Measurements from ENCODE around the gene RBM19. TPM values are rescaled to one million over a fixed set of nuclear protein-coding genes. Genes with fewer than 3 reads are reported as not detected.
"Not testable (repeated sequence)": the region's sequence is repeated elsewhere in the genome, so short reads cannot be mapped to it uniquely, and the experiment has no call there.

RBM19 gene
- total RNA-seq, 1 donor from 2014 or later, result 13.5 TPM

DNA sequence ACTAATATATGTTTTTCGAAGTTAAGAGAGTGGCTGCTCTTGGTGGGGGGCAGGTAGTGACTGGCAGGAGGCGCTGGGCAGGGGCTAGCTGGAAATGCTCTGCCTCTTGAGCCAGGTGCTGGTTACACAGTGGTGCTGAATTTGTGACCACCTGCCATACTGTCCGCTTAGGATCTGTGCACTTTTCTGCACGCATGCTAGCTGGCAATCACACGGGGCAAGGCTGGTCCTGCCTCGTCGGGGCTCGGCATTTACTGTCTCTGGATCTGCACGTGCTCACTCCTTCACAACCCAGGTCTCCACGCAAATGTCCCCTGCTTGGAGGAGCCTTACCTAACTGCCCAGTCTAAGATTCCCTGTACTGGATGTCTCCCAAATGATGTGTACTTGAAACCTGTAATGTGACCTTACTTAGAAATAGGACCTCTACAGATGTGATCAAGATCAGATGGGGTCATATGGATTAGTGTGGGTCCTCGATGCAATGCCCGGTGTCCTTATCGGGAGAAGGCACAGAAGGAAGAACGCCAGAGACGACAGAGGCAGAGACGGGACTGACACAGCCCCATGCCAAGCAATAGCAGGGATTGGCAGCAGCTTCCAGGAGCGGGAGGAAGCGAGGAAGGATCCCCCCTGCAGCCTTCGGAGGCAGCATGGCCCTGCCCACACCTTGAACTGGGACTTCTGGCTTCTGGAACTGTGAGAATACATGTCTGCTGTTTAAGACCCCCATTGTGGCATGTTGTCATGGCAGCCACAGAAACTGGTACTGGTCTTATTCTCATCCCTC lies 59.5 kb downstream of the RBM19 start:
- DNase-seq (ENCODE audit: low spot score), result no peak
- ATAC-seq, result no peak

DNA sequence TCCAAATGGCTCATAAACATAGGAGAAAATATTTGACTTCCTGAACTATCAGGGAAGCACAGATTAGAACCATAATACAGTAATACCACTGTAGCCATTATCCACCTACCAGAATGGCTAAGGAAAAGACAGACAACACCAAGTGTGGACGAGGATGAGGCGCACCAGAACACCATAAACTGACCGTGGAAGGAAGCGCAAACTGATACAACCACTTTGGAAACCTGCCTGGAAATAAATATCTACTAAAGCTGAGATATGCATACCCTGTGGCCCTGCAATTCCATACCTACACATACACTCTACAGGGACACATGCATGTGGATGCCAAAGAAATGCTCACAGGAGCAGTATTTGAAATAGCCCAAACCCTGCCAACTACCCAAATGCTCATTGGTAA lies 60.3 kb downstream of the RBM19 start:
- ATAC-seq (no peak), DNase-seq (ENCODE audit: low spot score) (no peak)

DNA sequence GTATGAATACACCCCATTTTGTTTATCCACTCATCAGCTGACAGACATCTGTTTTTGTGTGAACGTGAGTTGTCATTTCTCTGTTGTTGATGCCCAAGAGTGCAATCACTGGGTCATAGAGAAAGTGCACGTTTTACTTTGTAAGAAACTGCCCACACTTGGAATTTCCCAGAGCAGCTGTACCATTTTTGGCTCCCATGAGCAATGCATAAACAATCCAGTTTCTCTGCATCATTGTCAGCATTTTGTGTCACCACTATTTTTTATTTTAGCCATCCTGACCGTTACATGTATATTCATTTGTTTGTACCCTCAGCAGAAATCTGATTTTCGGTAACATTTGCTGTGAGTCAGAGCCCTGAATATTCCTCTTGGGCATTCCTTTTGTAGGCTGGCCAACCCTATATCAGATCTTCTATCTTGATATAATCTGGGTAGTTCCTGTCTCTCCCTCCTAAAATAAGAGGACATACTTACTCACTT lies 62.7 kb downstream of the RBM19 start:
- DNase-seq (ENCODE audit: low spot score), result no peak
- no peak for ATAC-seq

DNA sequence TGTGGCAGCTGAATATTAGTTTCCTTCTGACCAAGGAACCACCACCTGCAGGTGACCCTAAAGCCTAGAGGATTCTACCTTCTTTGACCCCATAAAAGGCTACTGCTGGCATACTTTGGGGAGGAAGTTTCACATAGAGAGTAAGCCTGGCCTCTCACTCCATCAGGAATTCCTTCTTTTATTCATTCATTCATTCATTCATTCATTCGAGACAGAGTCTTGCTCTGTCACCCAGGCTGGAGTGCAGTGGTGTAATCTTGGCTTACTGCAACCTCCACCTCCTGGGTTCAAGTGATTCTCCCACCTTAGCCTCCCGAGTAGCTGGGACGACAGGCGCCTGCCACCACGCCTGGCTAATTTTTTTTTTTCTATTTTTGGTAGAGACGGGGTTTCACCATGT lies 64.8 kb downstream of the RBM19 start:
- not testable (repeated sequence) for DNase-seq (ENCODE audit: low spot score); ATAC-seq

DNA sequence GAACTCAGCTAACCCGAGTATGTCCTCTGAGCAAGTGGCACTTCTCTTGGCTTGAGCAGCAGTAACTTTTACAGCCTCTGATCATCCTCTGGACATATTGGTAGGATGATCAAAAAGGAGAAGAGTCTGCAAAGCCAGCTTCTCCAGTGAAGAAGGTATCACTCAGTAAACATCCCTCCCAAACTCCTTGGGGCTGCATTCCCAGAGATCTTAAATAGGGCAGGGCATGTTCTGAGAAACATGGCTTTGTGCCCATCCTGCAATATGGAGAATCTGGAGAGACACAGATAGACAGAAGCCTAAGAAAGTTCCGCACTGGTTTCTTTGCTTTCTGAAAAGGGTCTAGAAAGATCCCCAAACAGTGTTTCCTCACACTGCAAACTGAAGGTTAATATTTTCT lies 65.4 kb downstream of the RBM19 start:
- no peak for DNase-seq (ENCODE audit: low spot score)
- ATAC-seq, result no peak

DNA sequence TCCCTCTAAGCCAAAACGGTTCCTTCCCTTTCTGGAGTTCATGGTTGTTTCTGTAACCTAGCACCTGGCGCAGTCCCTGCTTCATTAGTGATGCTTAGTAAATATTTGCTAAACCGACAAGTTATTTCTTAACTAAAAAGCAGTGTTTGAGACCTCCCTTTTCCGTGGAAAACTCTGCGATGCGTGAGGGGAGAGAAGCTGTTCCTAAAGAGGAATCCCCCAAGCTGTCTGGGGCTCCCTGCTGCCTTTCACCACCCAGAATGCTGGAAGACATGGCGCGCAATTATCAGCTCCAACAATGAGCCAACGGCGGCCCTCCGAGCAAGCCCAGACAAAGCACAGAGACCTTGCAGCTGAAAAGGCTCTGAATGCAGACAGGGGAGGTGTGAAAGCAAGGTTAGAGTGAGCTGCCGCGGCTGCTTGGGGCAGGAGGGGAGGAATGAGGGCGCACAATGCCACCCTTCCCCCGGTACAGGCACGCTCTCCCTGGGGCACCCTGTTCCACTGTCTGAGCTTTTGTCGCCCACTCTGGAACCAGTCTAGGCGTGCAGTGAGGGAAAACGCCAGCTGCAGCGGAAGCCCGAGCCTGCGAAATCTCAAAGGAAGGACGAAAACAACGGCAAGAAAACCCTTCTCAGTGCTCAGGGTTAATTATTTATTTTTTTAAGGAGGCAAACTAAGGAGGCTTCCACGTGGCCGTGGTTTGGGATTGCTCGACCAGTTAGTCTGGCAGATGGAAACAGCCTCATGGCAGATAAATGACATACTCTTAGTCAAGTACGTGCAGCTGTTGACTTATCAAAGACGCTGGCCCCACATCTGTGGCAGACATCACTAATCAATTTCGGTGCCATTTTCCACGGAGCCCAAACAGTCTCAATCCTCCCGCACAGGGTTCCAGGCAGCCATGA lies 66.3 kb downstream of the RBM19 start:
- ATAC-seq (no peak), DNase-seq (ENCODE audit: low spot score) (no peak)

DNA sequence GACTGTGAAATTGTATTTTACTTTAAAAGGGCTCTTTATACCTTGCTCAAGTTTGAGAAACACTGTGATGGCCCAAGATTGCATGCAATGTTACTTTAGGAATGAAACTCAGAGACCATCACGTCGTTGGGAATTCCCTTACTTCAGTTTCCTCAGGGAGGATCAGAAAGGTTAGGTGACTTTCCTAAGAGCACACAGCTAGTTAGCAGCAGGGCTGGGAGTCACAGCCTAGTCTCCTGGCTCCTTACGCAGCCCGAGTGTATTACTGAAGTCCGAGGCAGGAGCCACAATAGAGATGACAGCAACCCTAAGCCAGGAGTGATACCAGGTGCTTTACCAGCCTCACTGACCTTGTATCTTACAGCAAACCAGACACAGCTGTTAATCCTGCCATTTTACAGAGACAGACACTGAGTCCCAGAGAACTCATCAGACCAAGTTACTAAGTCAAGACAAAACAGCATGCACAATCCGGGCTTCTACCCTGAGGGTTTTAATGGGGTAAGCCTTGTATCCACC lies 67.0 kb downstream of the RBM19 start:
- no peak for ATAC-seq

DNA sequence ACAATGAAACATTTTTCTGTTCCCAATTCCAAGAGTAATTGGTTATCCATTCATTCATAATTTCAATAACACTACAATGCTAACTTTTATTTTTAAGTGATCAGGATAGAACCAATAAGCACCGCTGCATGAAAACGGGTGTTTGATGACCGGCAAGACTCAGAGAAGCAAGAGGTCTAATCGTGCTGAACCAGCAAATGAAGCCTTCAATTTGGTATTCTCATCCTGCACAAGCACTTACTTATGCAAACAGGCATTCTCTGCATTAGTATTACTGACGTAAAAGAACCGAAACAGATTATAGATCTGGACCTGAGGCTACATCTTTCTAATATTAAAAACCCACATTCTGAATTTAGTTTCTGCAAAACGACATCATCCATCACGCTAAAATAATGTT lies 67.7 kb downstream of the RBM19 start:
- DNase-seq (ENCODE audit: low spot score) (no peak), ATAC-seq (no peak)

More for the DNA sequence above, 67.0 kb downstream of the RBM19 start:
- DNase-seq (ENCODE audit: low spot score), result no peak

DNA sequence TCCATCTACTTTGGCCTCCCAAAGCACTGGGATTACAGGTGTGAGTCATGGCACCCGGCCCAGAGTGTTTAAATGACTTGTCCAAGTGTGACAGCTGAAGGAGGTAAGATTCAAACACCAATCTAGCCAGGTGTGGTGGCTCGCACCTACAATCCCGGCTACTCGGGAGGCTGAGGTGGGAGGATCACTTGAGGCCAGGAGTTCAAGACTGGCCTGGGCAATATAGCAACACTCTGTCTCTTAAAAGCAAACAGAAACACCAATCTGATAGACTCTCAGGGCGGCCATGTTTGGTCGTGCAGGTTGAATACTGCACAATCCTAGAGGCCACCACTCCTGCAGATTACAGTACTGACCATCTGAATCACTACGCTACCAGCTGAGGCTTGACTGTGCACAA lies 68.7 kb downstream of the RBM19 start:
- ATAC-seq (no peak), DNase-seq (ENCODE audit: low spot score) (no peak)

DNA sequence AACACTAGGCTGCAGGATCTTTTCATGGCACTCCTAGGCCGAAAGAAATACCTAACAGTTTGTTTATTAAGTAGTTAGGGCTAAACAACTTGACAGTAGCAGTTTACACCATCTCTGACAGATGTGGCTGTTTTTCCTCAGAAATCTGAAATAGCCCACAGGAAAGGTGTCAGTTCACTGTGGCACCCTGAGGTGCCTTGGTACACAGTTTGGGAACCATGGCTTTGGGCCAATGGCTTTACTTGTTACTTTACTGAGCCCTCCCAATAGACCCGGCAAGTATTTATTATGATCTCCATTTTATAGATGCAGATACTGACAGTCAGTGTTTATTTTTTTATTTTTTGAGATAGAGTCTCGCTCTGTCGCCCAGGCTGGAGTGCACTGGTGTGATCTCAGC lies 69.3 kb downstream of the RBM19 start:
- DNase-seq (ENCODE audit: low spot score) (no peak), ATAC-seq (no peak)

DNA sequence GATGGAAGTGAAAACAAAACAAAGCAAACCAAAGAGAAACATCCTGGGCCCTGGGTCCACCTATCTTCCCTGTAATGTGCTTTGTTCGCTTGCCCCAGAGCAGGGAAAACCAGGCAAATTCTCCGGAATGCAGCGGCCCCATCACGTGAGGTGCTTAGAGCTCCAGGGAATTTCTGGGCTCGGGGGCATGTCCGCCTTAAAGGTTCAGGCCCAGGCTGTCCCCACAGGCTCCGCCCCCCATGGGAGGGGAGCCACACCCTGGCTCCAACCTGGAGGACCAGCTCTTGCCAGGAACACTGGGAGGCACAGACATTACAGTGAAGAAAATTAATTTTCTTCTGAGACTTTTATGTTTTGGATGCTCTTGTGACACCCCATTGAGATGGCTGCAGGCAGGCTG lies 69.9 kb downstream of the RBM19 start:
- no peak for DNase-seq (ENCODE audit: low spot score)
- no peak for ATAC-seq

DNA sequence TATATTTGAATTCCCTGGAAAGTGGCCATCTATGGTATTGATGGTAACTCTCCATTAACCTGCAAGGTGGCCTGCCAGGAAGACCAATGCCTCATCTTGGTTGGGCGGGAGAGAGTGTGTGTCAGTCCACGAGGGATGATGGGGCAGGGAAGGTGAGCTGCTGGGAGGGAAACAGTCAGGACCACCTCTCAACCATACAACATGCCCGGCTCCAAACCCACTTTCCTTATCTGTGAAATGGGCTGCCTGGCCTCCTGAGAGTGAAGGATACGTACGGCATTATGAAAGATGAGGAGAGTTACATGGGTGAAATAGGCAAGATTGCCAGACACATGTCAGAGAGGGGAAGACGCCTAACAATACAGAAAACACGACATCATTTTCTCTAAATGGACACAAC lies 70.9 kb downstream of the RBM19 start:
- no peak for DNase-seq (ENCODE audit: low spot score)

DNA sequence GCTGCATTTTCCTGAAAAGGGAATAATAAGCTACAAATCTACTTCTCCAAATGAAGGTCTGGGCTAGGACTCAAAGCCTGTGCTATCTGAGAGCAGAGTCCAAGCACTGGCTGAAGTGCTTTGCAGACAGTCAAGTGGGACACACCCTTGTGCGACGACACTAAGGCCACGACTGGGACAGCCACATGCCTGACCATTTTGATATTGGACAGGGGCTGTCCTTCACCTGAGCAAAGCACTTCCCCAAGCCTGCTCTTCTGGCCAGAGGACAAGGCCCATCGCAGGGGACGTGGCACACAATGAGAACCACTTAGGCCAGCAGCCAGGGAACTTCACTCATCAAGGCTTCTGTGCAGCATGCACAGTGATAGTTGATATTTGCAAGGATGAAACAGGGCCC lies 71.4 kb downstream of the RBM19 start:
- DNase-seq (ENCODE audit: low spot score) (no peak), ATAC-seq (no peak)

More for the DNA sequence above, 70.9 kb downstream of the RBM19 start:
- ATAC-seq, result no peak

DNA sequence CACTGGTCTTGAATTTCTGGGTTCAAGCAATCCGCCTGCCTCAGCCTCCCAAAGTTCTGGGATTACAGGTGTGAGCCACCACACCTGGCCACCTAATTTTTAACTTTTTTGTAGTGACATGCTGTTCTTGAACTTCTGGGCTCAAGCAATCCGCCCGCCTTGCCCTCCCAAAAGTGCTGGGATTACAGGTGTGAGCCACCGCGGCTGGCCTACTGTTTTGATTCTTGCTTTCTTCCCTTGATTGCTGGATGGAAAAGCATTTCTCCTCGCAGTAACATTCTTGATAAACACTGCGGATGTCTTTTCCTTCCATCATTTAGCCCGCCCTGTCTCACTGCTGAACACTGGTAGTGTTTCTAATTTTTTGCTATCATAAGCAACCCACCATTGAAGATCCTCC lies 72.9 kb downstream of the RBM19 start:
- no peak for DNase-seq (ENCODE audit: low spot score)
- ATAC-seq, result no peak

DNA sequence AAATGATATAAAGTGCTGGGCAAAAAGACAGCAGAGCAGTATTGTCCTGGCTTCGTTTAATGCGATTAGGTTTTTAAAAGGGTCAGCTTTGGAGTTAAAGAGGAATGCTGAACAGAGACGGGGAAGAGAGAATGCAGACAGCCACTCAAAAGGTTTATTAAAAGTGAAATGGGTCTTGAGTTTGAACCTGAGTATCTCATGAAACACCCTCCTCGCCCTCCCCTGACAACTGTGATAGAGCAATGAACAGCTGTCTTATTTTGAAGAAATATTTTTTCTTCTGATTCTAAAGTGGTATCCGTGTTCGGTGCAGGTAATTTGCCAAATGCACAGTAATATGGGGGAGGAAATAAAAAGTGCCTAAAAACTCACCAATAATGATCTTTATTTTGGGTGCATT lies 73.6 kb downstream of the RBM19 start:
- no peak for ATAC-seq
- no peak for DNase-seq (ENCODE audit: low spot score)

DNA sequence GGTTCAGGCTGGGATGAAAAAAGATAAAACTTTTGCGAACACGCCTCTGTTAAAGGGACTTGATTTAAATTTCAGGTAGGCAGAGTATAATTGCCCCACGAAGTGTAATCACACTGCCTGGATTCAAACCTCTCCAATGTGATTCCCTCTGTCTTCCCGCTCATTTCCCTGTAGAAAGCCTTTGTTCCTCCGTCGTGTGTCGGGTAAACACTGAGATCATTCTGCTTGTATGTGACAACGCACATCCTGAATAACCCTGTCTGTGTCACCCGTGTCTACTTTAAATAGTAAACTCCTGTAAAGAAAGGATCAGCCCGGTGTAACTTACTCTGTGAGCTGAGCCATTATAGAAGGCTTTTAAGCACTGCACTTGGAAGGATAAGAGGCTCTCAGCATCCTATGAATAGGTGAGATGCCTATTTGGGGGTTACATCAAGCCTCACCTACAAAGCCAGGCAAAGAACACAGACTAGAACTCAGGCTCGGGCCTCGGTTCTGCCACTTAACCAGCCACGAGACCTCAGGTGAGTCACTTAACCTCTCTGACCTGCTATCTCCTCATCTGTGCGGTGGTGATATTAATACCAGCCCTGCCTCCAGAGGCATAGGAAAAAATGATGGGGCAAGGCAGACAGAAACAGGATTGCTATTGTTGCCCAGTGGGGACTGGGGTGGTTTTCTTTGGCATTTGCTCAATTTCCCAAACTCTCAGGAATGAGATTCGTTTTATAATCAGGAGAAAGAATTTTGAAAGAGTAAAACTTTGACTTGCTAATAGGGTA lies 74.2 kb downstream of the RBM19 start:
- DNase-seq (ENCODE audit: low spot score), result no peak
- ATAC-seq, result no peak

DNA sequence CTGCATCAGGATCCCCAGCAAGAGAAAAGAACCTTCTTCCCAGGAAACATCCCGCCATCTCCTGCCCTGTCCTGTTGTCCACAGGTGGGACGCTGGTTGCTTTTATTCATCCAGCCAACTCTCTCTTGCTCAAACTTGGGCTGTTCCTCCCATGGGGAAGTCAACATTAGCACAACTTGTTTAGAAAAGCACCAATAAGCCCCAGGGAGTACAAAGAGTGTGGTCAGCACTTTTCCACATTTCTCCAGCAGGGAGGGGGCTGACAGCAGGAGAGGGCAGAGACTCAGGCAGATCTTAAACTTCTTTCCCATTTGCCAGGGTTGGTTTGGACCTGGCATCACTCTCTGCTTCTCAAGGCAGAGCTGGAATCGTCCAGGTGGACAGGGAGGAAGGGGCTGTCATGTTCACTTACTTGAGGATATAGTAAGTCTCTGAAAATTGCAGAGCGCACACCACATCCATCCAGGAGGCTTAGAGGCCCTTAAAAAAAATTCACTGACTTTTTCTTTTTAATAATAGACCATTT lies 74.9 kb downstream of the RBM19 start:
- ATAC-seq (no peak), DNase-seq (ENCODE audit: low spot score) (no peak)

DNA sequence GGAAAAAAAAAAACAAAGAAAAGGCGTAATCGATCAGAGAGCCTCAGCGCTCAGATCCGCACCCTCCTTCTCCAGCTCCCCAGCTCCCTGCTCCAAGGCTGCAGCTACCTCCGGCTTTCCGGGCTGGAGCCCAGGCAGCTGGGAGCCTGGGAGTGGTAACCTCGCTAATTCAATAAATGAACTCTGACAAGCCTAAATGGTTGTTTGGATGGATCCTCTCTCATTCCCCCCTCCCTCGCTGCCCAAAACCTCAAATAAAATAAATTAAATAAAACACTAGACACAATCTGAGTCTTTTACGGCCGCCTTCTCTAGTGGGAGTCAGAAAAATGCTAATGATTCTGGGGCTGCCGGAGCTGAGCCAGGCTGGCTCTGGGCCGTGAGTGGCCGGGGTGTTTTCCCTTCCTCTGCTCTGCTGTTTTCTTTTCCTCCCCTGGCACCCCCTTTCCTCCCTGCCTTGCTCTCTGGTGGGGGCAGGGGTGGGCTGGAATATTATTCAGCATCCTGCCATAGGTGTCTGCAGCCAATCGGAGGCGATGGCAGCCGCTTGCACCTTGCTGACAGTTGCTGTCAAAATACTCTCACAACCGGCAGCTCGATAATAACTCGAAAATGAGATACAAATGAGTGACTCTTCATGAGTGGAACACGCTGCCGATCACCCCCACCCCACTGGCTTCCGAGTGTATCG lies 76.1 kb downstream of the RBM19 start:
- no peak for ATAC-seq
- DNase-seq (ENCODE audit: low spot score), result no peak

DNA sequence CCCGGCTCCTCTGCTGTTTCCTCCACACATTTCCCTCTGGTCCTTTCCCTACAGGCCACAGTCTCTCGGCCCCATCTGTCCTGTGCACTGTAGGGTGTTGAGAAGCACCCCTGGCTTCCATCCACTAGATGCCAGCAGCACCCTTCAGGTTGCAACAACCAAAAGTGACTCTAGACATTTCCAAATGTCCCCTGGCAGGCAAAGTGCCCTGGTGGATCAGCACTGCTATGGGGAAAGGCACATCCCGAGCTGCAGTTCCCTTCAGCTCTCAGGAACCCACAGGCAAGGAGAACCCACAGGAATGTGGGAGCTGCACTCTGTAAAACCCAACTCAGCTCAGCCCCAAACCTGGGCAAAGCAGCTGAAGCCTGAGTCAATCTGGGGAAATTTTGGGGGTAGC lies 77.0 kb downstream of the RBM19 start:
- DNase-seq (ENCODE audit: low spot score), result no peak
- no peak for ATAC-seq

DNA sequence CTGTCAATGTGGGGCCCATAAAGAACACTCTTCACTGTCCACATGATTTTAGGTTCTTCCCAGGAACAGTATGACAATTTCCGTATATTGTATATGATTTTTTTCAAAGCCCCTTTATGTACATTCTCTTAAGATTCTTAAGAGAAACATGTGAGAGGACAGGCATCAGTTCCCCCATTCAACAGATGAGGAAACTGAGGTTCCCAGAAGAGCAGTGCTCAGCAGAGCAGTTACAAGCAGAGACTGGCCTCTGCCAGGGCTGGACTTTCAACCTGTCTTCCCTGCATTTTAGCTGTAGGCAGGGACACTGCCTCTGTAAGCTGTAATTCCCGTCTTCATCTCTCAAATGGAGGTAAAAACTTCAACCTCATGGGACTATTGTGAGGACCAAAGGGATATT lies 77.7 kb downstream of the RBM19 start:
- no peak for ATAC-seq
- no peak for DNase-seq (ENCODE audit: low spot score)

All from left lobe of liver (tissue), 2 donors.